ENCODE data around the gene MDFI. TPM values are rescaled to one million over a fixed set of nuclear protein-coding genes. Genes with fewer than 3 reads are reported as not detected.

The MDFI gene
- total RNA-seq, 2 experiments from 2014 or later: not detected

- intact Hi-C loops (cut with DNase I, micrococcal nuclease): no loop called here
- no peak for DNase-seq
- H3K4me3 Mint-ChIP-seq: no peak overlapping the region
- no peak for ATAC-seq (ENCODE audit: poor library complexity)
- TF ChIP-seq CTCF (IDR thresholded peaks at IDR 0.05): no peak
- Histone ChIP-seq H3K4me1 (ENCODE audit: insufficient read depth, low read length) (no peaks in the 10 kb centered on the region), H3K36me3 (ENCODE audit: insufficient read depth, low read length) (no peaks in the 10 kb centered on the region), H3K27me3 (ENCODE audit: control insufficient read depth in 1 of 2, insufficient read depth in 2 of 2, low read length in 2 of 2) (peaks cover 0 to 3% of the 10 kb centered on the region in 2 experiments), H3K4me3 (ENCODE audit: low read length) (no peak overlapping the region), H3K27ac (ENCODE audit: low read depth in 1 of 2, low read length in 2 of 2) (no peak overlapping the region), H3K9me3 (ENCODE audit: control insufficient read depth in 1 of 2, insufficient read depth in 1 of 2, low read length in 2 of 2) (no peaks in the 10 kb centered on the region)
- H3K4me1 Mint-ChIP-seq (ENCODE audit: low read depth): no peaks in the 10 kb centered on the region
- no peak overlapping the region for H3K27ac Mint-ChIP-seq
- H3K27me3 Mint-ChIP-seq: peaks cover 3% of the 10 kb centered on the region
- no peaks in the 10 kb centered on the region for H3K36me3 Mint-ChIP-seq (ENCODE audit: low read depth)
- ChIA-PET CTCF (no interaction called here), POLR2A (no interaction called here)
- H3K9me3 Mint-ChIP-seq: peaks cover 3% of the 10 kb centered on the region
Observed at GRCh38 chr6:41608443-41609151, 29.7 kb upstream of the MDFI start.

GRCh38 chr6:41614715-41615114 is 23.6 kb upstream of the MDFI start:
- ChIA-PET CTCF (no interaction called here), POLR2A (no interaction called here)
- Mint-ChIP-seq H3K27ac (no peak overlapping the region), H3K36me3 (ENCODE audit: low read depth) (no peaks in the 10 kb centered on the region), H3K4me3 (no peak overlapping the region), H3K9me3 (peaks cover 3% of the 10 kb centered on the region), H3K27me3 (peaks cover 10% of the 10 kb centered on the region), H3K4me1 (ENCODE audit: low read depth) (no peaks in the 10 kb centered on the region)
- Histone ChIP-seq H3K27ac (ENCODE audit: low read depth in 1 of 2, low read length in 2 of 2) (no peak overlapping the region), H3K27me3 (ENCODE audit: control insufficient read depth in 1 of 2, insufficient read depth in 2 of 2, low read length in 2 of 2) (peaks cover 0 to 4% of the 10 kb centered on the region in 2 experiments), H3K36me3 (ENCODE audit: insufficient read depth, low read length) (no peaks in the 10 kb centered on the region), H3K4me3 (ENCODE audit: low read length) (no peak overlapping the region), H3K4me1 (ENCODE audit: insufficient read depth, low read length) (no peaks in the 10 kb centered on the region), H3K9me3 (ENCODE audit: control insufficient read depth in 1 of 2, insufficient read depth in 1 of 2, low read length in 2 of 2) (no peaks in the 10 kb centered on the region)
- intact Hi-C loops (cut with DNase I, micrococcal nuclease): no loop called here
- ATAC-seq (ENCODE audit: poor library complexity): no peak
- DNase-seq: no peak
- TF ChIP-seq CTCF (IDR thresholded peaks at IDR 0.05): no peak

GRCh38 chr6:41615311-41615710 is 23.0 kb upstream of the MDFI start:
- no peak for TF ChIP-seq CTCF (IDR thresholded peaks at IDR 0.05)
- POLR2A ChIA-PET: no interaction called here
- Histone ChIP-seq H3K27me3 (ENCODE audit: control insufficient read depth in 1 of 2, insufficient read depth in 2 of 2, low read length in 2 of 2) (peaks cover 0 to 4% of the 10 kb centered on the region in 2 experiments), H3K36me3 (ENCODE audit: insufficient read depth, low read length) (no peaks in the 10 kb centered on the region), H3K27ac (ENCODE audit: low read depth in 1 of 2, low read length in 2 of 2) (no peak overlapping the region), H3K4me3 (ENCODE audit: low read length) (no peak overlapping the region), H3K4me1 (ENCODE audit: insufficient read depth, low read length) (no peaks in the 10 kb centered on the region), H3K9me3 (ENCODE audit: control insufficient read depth in 1 of 2, insufficient read depth in 1 of 2, low read length in 2 of 2) (no peaks in the 10 kb centered on the region)
- ATAC-seq (ENCODE audit: poor library complexity): no peak
- Mint-ChIP-seq H3K4me3 (no peak overlapping the region), H3K4me1 (ENCODE audit: low read depth) (no peaks in the 10 kb centered on the region), H3K27me3 (peaks cover 14% of the 10 kb centered on the region), H3K27ac (no peak overlapping the region), H3K9me3 (peaks cover 3% of the 10 kb centered on the region), H3K36me3 (ENCODE audit: low read depth) (no peaks in the 10 kb centered on the region)
- no peak for DNase-seq
- intact Hi-C loops (cut with DNase I, micrococcal nuclease): no loop called here
- CTCF ChIA-PET: no interaction called here

Data from CD4-positive, alpha-beta T cell (primary cell).